LoVo (cell line): ENCODE measurements around the gene HSPA8.

ENCODE experiments used
- DNase-seq: peaks from one replicate; pipeline ENCODE4 v3.0.0-alpha.2; 2016; ENCODE audit warnings: low spot score

HSPA8 gene

GRCh38 chr11:123047266-123047946, 14.5 kb downstream of the HSPA8 start:
- no peak for DNase-seq

GRCh38 chr11:123046473-123047259, 15.3 kb downstream of the HSPA8 start:
- DNase-seq, result no peak

- no peak for DNase-seq
Observed at GRCh38 chr11:123045101-123045500, 16.8 kb downstream of the HSPA8 start.

- no peak for DNase-seq
Observed at GRCh38 chr11:123041185-123041584, 20.8 kb downstream of the HSPA8 start.

GRCh38 chr11:123040111-123040432, 21.9 kb downstream of the HSPA8 start:
- DNase-seq, result no peak

GRCh38 chr11:123035831-123036230, 26.1 kb downstream of the HSPA8 start:
- DNase-seq, result no peak

GRCh38 chr11:123034597-123034996, 27.3 kb downstream of the HSPA8 start:
- no peak for DNase-seq

GRCh38 chr11:123033895-123034294, 28.0 kb downstream of the HSPA8 start:
- DNase-seq, result no peak

- no peak for DNase-seq
Observed at GRCh38 chr11:123030517-123030916, 31.4 kb downstream of the HSPA8 start.

- peak; percentile 50 for DNase-seq
Observed at GRCh38 chr11:123020968-123021367, 41.0 kb downstream of the HSPA8 start.

- no peak for DNase-seq
Observed at GRCh38 chr11:123018702-123019101, 43.2 kb downstream of the HSPA8 start.

- DNase-seq, result no peak
Observed at GRCh38 chr11:123011510-123011909, 50.4 kb downstream of the HSPA8 start.
